OCI-LY7 (cell line): ENCODE results near the gene RAD51B.

Experiments used
- EZH2phosphoT487 ChIP-seq: fragments of 200-600 bp; sonication (generic); IDR thresholded peaks from 2 replicates; pipeline ENCODE4 v1.6.1; 2018; ENCODE audit warnings: low read depth, borderline replicate concordance, mild to moderate bottlenecking, mixed run types, antibody characterized with exemption, low read length, moderate library complexity, mixed read lengths
- TF ChIP-seq, protein P1 (sequence below): fragments of 200-600 bp; sonication (generic); conservative IDR thresholded peaks from 2 replicates; pipeline ENCODE4 v1.5.1; 2014; ENCODE audit warnings: mild to moderate bottlenecking, antibody characterized with exemption, low read length, moderate library complexity, mixed read lengths

DNA sequence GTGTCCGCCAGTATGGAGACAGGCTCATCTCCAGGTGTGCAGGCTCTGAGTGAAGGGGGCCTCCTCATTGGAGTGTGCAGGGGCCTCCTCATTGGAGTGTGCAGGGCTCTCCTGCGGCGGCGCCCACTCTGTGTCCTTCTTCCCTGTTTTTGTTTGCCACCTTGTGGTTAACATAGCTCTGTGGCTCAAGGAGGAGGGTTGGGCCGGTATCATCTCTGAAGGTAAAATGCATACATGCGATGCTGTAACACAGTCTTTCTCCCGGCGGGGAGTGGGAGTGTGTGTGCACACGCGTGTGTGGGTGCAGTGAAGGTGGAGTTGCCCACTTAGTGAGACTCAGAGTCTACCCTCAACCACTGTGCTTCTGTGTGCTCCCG lies 543.9 kb downstream of the RAD51B start:
- TF ChIP-seq, protein P1, sequence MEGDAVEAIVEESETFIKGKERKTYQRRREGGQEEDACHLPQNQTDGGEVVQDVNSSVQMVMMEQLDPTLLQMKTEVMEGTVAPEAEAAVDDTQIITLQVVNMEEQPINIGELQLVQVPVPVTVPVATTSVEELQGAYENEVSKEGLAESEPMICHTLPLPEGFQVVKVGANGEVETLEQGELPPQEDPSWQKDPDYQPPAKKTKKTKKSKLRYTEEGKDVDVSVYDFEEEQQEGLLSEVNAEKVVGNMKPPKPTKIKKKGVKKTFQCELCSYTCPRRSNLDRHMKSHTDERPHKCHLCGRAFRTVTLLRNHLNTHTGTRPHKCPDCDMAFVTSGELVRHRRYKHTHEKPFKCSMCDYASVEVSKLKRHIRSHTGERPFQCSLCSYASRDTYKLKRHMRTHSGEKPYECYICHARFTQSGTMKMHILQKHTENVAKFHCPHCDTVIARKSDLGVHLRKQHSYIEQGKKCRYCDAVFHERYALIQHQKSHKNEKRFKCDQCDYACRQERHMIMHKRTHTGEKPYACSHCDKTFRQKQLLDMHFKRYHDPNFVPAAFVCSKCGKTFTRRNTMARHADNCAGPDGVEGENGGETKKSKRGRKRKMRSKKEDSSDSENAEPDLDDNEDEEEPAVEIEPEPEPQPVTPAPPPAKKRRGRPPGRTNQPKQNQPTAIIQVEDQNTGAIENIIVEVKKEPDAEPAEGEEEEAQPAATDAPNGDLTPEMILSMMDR = peak; percentile 61
- TF ChIP-seq EZH2phosphoT487 = no peak
